NCI-H510A treated with DMSO at 0.1 percent for 48 hours (cell line): ENCODE data around the gene WLS.
"Not testable (repeated sequence)": the region's sequence is repeated elsewhere in the genome, so short reads cannot be mapped to it uniquely, and the experiment has no call there.

ENCODE experiments used
- DNase-seq: peaks from one replicate; lab custom pipeline; 2025; lab: John Stamatoyannopoulos, UW

The WLS gene

GRCh38 chr1:68232289-68233148 is at the start of gene WLS:
Gene WLS (minus strand): TSS chr1:68232523. CDS start chr1:68232299, 224 bp downstream.
- peak; percentile 74 for DNase-seq

DNA sequence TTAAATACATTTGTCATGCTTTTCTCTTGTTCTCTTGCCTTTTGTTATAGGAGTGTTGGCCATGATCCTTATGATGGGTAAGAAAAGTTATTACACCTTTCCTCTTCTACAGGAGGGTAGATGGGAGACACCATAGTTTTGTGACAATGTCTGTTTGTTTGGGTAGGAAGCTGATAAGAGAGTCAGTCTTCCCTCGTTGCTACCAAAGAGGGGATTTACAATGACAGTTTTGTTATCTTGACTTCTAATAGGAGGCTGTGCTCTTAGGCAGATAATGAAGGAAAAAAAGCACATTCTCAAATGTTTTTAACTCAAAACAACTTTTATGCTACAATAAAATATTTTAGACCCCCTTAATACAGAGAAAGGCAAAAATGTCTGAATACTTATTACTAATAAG is 48.0 kb upstream of the WLS start:
- no peak for DNase-seq

GRCh38 chr1:68279846-68280245 is 47.5 kb upstream of the WLS start:
- no peak for DNase-seq

DNA sequence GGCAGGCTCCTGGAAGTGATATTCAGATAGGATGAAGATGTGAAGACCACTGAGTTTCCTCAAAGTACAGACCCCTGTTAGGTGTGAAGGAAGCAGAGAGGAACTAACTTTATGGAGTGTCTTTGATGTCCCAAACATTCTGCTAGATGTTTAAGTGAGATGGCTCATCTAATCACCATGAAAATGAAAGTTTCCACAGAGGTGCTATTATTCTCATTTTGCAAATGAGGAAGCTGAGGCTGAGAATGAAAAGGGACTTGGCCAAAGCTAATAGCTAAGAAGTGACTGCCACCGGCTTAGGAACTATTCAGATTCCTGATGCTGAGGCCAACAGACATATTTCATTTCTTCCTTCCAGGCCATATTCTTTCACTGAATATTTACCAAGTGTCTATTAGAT is 45.9 kb upstream of the WLS start:
- DNase-seq = no peak

GRCh38 chr1:68276448-68276847 is 44.1 kb upstream of the WLS start:
- no peak for DNase-seq

DNA sequence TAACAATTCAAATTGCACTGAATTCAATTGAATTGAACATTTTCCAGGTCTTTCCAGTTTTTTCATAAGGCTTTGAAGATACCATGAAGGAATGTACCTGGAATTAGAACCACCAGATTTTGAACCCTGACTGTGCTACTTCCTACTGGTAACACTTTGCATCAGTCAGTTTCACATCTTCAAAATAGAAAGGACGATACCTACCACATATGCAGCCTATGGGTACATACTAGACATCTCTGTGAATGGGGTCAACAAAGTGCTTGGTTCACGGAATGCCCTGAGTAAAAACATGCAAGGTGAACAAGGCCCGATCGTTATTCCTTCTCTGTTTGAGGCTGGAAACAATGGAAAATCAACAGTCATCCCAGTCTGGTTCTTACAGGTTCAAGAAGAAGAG is 41.2 kb upstream of the WLS start:
- DNase-seq = no peak

- DNase-seq = no peak
Measured at GRCh38 chr1:68271596-68271995, 39.3 kb upstream of the WLS start.

DNA sequence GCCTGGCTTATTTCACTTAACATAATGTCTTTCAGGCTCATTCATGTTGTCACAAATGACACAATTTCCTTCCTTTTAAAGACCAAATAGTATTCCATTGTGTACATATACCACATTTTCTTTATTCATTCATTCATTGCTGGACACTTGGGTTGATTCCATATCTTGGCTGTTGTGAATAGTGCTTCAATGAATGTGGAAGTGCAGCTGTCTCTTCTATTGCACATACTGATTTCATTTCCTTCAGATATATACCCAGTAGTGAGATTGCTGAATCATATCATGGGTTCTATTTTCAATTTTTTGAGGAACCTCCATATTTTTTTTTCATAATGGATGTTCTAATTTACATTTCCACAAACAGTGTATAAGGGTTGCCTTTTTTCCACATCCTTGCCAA is 38.6 kb upstream of the WLS start:
- no peak for DNase-seq

DNA sequence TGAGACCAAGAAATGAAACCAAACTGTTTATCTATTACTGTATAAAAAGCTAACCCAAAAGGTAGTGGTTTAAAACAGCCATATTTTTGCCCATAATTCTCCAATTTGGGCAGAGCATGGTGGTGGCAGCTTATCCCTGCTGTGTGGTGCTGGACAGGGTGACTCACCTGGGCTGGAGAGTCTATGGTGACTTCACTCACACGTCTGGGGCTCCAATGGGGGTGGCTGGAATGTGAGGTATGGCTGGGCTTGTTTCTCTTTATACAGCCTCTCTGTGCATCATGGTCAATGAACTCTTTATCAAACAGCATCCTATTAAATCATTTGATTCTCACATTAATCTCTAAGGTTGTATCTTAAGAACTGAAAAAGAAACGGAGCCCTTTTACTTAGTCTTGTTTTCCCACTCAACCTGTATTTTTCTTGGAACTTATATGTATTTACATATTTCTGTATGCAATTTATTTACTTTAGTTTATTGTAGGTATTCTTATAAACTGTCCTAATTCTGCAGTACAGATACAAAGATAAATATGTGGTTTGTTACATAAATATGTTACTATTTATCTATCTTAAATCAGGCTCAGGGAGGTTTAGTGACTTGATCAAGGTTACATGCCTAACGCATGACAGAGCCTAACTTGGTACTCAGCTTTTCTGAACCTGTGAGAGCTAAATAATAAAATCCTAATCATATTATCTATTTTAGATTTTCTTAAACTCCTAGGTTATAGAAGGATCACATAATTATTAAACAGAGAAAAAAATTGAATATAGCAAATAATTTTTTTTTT is 37.5 kb upstream of the WLS start:
- no peak for DNase-seq

GRCh38 chr1:68268896-68269483 is 36.7 kb upstream of the WLS start:
- no peak for DNase-seq

DNA sequence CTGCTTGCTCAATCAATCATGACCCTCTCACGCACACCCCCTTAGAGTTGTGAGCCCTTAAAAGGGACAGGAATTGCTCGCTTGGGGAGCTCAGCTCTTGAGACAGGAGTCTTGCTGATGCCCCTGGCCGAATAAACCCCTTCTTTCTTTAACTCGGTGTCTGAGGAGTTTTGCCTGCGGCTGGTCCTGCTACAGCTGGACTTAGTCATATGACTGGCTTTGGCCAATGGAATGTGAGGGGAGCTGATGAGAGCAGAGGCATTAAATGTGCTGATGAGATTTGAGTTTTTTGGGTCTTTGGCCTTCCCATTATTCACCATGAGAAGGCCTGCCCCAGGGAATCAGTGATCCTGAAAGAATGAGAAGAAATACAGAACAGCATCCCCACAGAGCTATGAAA is 24.5 kb upstream of the WLS start:
- not testable (repeated sequence) for DNase-seq

DNA sequence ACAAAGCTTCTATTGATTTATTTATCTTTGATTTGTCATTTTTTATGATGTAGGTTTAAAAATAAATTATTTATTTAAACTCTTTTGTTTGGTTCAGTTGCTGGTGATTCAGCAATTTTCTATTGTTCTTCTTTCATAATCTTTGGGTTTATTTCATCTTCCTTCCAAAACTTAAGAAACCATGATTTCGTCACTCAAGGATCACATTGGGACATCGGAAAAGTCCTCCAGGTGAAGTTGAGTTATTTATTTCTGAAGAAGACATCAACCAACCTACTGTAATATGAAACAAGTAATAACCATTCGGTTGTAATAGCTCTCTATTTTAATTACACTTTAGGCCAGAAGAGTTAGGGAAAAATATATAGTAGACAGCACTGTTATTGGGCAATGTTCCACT is 23.0 kb upstream of the WLS start:
- DNase-seq = no peak

GRCh38 chr1:68254667-68255226 is 22.4 kb upstream of the WLS start:
- no peak for DNase-seq

GRCh38 chr1:68237040-68237439 is 4.7 kb upstream of the WLS start:
- DNase-seq = no peak

DNA sequence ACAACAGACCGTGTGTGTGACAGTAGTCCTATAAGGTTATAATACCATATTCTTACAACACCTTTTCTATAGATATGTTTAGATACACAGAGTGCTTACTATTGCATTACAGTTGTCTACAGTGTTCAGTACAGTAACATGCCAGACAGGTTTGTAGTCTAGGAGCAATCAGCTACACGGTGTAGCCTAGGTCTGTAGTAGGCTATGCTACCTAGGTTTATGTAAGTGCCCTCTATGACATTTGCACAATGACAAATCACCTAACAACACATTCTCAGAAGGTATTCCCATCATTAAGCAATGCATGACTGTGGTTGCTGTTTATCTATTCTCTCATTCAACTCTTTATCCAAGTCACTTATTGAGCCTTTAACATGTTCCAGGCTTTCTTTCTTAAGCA is 1.8 kb upstream of the WLS start:
- peak; percentile 33 for DNase-seq

GRCh38 chr1:68233202-68233601 is 879 bp upstream of the WLS start:
- no peak for DNase-seq

GRCh38 chr1:68231627-68232288 is 565 bp downstream of the WLS start:
- peak; percentile 86 for DNase-seq

DNA sequence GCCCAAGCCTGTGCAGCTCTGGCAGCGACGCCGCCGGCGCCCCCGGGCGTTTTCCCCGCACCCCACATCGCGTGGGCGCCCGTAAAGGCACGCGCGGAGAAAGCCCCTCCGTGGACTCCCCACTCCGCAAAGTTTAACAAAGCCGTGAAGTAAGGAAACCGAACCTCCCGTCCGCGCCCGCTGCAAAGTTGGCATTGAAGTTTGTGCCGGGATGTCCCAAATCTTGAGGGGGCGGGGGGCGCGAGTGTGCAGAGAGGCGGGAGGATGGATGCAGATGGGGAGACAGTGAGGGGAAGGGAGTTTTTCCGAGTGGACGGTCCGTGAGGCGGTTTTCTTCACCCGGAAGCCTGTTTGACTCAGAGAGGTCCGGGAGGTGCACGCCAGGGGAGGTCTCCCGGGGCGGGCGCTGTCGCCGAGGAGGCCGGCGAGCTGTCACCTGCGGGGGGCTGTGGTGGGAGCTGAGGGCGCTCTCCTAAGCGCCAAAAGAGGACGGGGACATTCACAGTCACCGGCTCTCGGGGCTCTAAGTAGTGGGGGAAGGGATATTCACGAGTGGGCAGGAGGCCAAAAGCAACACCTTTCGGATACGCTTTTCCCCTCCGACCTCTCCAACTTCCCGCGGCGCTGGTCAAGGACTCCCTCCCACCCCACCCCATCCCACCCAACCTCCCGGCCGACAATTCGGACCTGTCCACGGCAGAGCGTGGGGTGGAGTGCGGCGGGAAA is 1.3 kb downstream of the WLS start:
- no peak for DNase-seq

GRCh38 chr1:68230484-68230802 is 1.9 kb downstream of the WLS start:
- DNase-seq = peak; percentile 69

- DNase-seq = peak; percentile 69
Measured at GRCh38 chr1:68229650-68230483, 2.5 kb downstream of the WLS start.

GRCh38 chr1:68228851-68229250 is 3.5 kb downstream of the WLS start:
- no peak for DNase-seq
